HepG2 (cell line): ENCODE measurements around the gene TMEM121. TPM values are rescaled to one million over a fixed set of nuclear protein-coding genes. Genes with fewer than 3 reads are reported as not detected.

Experiments
- AGO2 ChIP-seq: fragments of 200-400 bp; formaldehyde crosslinking; optimal IDR thresholded peaks from 2 replicates; pipeline ENCODE3; 2017; ENCODE audit warnings: mild to moderate bottlenecking, low read depth, low read length, moderate library complexity
- CCAR2 ChIP-seq: fragments of 200-400 bp; formaldehyde crosslinking; optimal IDR thresholded peaks from 2 replicates; pipeline ENCODE3; 2018; ENCODE audit warnings: low read depth, mild to moderate bottlenecking, low read length, moderate library complexity
- E2F5 ChIP-seq: sonication (generic); formaldehyde crosslinking; conservative IDR thresholded peaks from 2 replicates; pipeline ENCODE4 v1.4.0; 2020; ENCODE audit warnings: missing genetic modification reagents
- EHMT2 ChIP-seq: fragments of 200-600 bp; sonication (generic); IDR thresholded peaks from 2 replicates; pipeline ENCODE4 v1.7.0; 2017; ENCODE audit warnings: antibody characterized with exemption, low read depth, low read length, borderline replicate concordance
- ETV5 ChIP-seq: IDR thresholded peaks from 2 replicates; pipeline ENCODE4 v1.6.1; 2018; ENCODE audit warnings: missing biosample characterization, missing genetic modification reagents, inconsistent platforms, borderline replicate concordance
- GABPA ChIP-seq, 2 experiments: IDR thresholded peaks; 2 replicates each; pipeline ENCODE4 v1.6.1; 2011 to 2016; ENCODE audit warnings: low read depth in 2 of 2, low read length in 1 of 2, missing biosample characterization in 1 of 2, missing genetic modification characterization in 1 of 2
- HNF4G ChIP-seq, 2 experiments: sonication (generic) in 1 of 2; formaldehyde crosslinking in 1 of 2; IDR thresholded peaks; 2 replicates each; pipeline versions ENCODE4 v1.4.0 to v1.6.1; 2011 to 2020; ENCODE audit warnings: borderline replicate concordance in 2 of 2, low read depth in 2 of 2, mild to moderate bottlenecking in 2 of 2, low read length in 1 of 2, missing genetic modification reagents in 1 of 2, moderate library complexity in 1 of 2
- HOXA5 ChIP-seq: sonication (generic); formaldehyde crosslinking; IDR thresholded peaks from 2 replicates; pipeline ENCODE4 v1.4.0; 2020; ENCODE audit warnings: missing genetic modification reagents
- KAT8 ChIP-seq: IDR thresholded peaks from 2 replicates; pipeline ENCODE4 v1.6.1; 2016; ENCODE audit warnings: missing genetic modification reagents, missing compliant biosample characterization
- KDM5B ChIP-seq: sonication (generic); formaldehyde crosslinking; IDR thresholded peaks from 2 replicates; pipeline ENCODE4 v1.4.0; 2020; ENCODE audit warnings: missing genetic modification reagents, mild to moderate bottlenecking, borderline replicate concordance
- MAFK ChIP-seq, 2 experiments: IDR thresholded peaks in 1 of 2; conservative IDR thresholded peaks in 1 of 2; 2 replicates each; pipeline ENCODE4 v1.6.1; 2011; ENCODE audit warnings: improper control_type of control experiment in 2 of 2, low read length in 2 of 2
- MIER3 ChIP-seq: IDR thresholded peaks from 2 replicates; pipeline ENCODE4 v1.6.1; 2016; ENCODE audit warnings: missing compliant biosample characterization, borderline replicate concordance
- MTF2 ChIP-seq: sonication (generic); formaldehyde crosslinking; IDR thresholded peaks from 2 replicates; pipeline ENCODE4 v1.5.0; 2020; ENCODE audit warnings: missing genetic modification reagents, borderline replicate concordance
- NCOA2 ChIP-seq: sonication (generic); formaldehyde crosslinking; IDR thresholded peaks from 2 replicates; pipeline ENCODE4 v1.8.0; 2022; ENCODE audit warnings: inconsistent platforms
- NR2C2 ChIP-seq: sonication (generic); formaldehyde crosslinking; IDR thresholded peaks from 2 replicates; pipeline ENCODE4 v1.4.0; 2020; ENCODE audit warnings: missing genetic modification reagents, mild to moderate bottlenecking, moderate library complexity, borderline replicate concordance
- SYNCRIP ChIP-seq: fragments of 200-400 bp; formaldehyde crosslinking; IDR thresholded peaks from 2 replicates; pipeline ENCODE4 v1.6.1; 2018; ENCODE audit warnings: mild to moderate bottlenecking, low read depth, low read length; ENCODE audit not compliant: insufficient read depth
- ZNF383 ChIP-seq: sonication (generic); formaldehyde crosslinking; IDR thresholded peaks from 2 replicates; pipeline ENCODE4 v1.4.0; 2020; ENCODE audit warnings: missing genetic modification reagents, mild to moderate bottlenecking, borderline replicate concordance
- ZNF414 ChIP-seq: sonication (generic); formaldehyde crosslinking; IDR thresholded peaks from 2 replicates; pipeline ENCODE4 v1.5.0; 2020; ENCODE audit warnings: missing genetic modification reagents
- ZNF607 ChIP-seq: sonication (generic); formaldehyde crosslinking; IDR thresholded peaks from 2 replicates; pipeline ENCODE4 v1.5.1; 2020; ENCODE audit warnings: missing genetic modification reagents, mild to moderate bottlenecking, borderline replicate concordance
- ZNF839 ChIP-seq: sonication (generic); formaldehyde crosslinking; IDR thresholded peaks from 2 replicates; pipeline ENCODE4 v1.4.0; 2020; ENCODE audit warnings: missing genetic modification reagents, mild to moderate bottlenecking, borderline replicate concordance
- polyA plus RNA-seq, 8 experiments: library from polyadenylated mRNA; depleted of rRNA in 3 of 8; stranded (reverse) in 7 of 8; unstranded in 1 of 8; fragments of >200 nt; fragmentation: Illumina TruSeq in 4 of 8; extraction: Trizol in 4 of 8; gene quantifications; 2 replicates each; pipeline versions ENCODE4 v1.2.1 to v1.2.3, GENCODE V29; 2011 to 2016; ENCODE audit warnings: low read depth in 4 of 8, missing spikeins in 1 of 8, mixed read lengths in 1 of 8; ENCODE audit not compliant: insufficient read depth in 1 of 8
- total RNA-seq, 5 experiments: library from RNA; depleted of rRNA; stranded (reverse); fragments of >200 nt; fragmentation: Illumina TruSeq; extraction: Trizol; gene quantifications; 2 replicates each; pipeline ENCODE4 v1.2.3, GENCODE V29; 2016; ENCODE audit warnings: low read depth in 1 of 5
- TF ChIP-seq, protein P1 (sequence below): sonication (generic); formaldehyde crosslinking; IDR thresholded peaks from 2 replicates; pipeline ENCODE4 v1.5.0; 2020; ENCODE audit warnings: missing genetic modification reagents, mild to moderate bottlenecking, borderline replicate concordance
- TF ChIP-seq, protein P2 (sequence below): sonication (generic); formaldehyde crosslinking; IDR thresholded peaks from 2 replicates; pipeline ENCODE4 v1.4.0; 2020; ENCODE audit warnings: missing genetic modification reagents

TMEM121 gene
- total and polyA plus RNA-seq, 2 of the 13 experiments (the other 11 are each of a cell fraction or from before 2014, with no cell fraction given): 6.6 to 19.0 TPM

- no peak for TF ChIP-seq EHMT2
- no peak for TF ChIP-seq ZNF383 (CRISPR knock-in tag)
- no peak for TF ChIP-seq MTF2 (CRISPR knock-in tag)
- no peak for TF ChIP-seq NCOA2 (CRISPR knock-in tag)
- peak; percentile 74 for TF ChIP-seq KDM5B (CRISPR knock-in tag)
- TF ChIP-seq HNF4G (IDR thresholded peaks at IDR 0.05; ENCODE audit: borderline replicate concordance, low read depth, low read length): no peak
- TF ChIP-seq HNF4G (CRISPR knock-in tag; IDR thresholded peaks at IDR 0.05; ENCODE audit: borderline replicate concordance, low read depth): no peak
- TF ChIP-seq SYNCRIP: no peak
- TF ChIP-seq, protein P1, sequence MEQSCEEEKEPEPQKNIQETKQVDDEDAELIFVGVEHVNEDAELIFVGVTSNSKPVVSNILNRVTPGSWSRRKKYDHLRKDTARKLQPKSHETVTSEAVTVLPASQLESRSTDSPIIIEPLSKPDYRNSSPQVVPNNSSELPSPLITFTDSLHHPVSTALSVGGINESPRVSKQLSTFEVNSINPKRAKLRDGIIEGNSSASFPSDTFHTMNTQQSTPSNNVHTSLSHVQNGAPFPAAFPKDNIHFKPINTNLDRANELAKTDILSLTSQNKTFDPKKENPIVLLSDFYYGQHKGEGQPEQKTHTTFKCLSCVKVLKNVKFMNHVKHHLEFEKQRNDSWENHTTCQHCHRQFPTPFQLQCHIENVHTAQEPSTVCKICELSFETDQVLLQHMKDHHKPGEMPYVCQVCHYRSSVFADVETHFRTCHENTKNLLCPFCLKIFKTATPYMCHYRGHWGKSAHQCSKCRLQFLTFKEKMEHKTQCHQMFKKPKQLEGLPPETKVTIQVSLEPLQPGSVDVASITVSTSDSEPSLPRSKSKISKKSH (CRISPR knock-in tag): no peak
- TF ChIP-seq E2F5 (CRISPR knock-in tag): peak; percentile 92
- TF ChIP-seq HOXA5 (CRISPR knock-in tag): no peak; the same call in 1 of the 2 replicates
- TF ChIP-seq CCAR2: no peak
- TF ChIP-seq KAT8 (CRISPR knock-in tag): peak; percentile 66
- TF ChIP-seq, protein P2, sequence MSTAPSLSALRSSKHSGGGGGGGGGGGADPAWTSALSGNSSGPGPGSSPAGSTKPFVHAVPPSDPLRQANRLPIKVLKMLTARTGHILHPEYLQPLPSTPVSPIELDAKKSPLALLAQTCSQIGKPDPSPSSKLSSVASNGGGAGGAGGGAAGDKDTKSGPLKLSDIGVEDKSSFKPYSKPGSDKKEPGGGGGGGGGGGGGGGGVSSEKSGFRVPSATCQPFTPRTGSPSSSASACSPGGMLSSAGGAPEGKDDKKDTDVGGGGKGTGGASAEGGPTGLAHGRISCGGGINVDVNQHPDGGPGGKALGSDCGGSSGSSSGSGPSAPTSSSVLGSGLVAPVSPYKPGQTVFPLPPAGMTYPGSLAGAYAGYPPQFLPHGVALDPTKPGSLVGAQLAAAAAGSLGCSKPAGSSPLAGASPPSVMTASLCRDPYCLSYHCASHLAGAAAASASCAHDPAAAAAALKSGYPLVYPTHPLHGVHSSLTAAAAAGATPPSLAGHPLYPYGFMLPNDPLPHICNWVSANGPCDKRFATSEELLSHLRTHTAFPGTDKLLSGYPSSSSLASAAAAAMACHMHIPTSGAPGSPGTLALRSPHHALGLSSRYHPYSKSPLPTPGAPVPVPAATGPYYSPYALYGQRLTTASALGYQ (CRISPR knock-in tag): 0 out of 2 replicates have a peak, but pooled peaks have one; percentile 22
- TF ChIP-seq ZNF839: 0 out of 2 replicates have a peak, but pooled peaks have one; percentile 37
- peak; percentile 58 for TF ChIP-seq AGO2
- TF ChIP-seq ETV5 (CRISPR knock-in tag): peak; percentile 69
- peak; percentile 1; the same call in 1 of the 2 replicates for TF ChIP-seq NR2C2
- peak; percentile 86 for TF ChIP-seq ZNF414
- peak; percentile 48 for TF ChIP-seq GABPA (IDR thresholded peaks at IDR 0.05; ENCODE audit: low read depth, low read length)
- TF ChIP-seq GABPA (CRISPR knock-in tag; IDR thresholded peaks at IDR 0.05; ENCODE audit: low read depth): no peak
- TF ChIP-seq ZNF607 (CRISPR knock-in tag): peak; percentile 79; the same call in 1 of the 2 replicates
- no peak for TF ChIP-seq MAFK (conservative IDR thresholded peaks at IDR 0.05 in 1 of 2, IDR thresholded peaks at IDR 0.05 in 1 of 2; ENCODE audit: low read length in 2 of 2)
- no peak for TF ChIP-seq MIER3 (CRISPR knock-in tag)
Observed at GRCh38 chr14:105527826-105528585, 1.6 kb downstream of the TMEM121 start (continued).
